K562 (cell line): ENCODE results near the gene AFF1. TPM values are rescaled to one million over a fixed set of nuclear protein-coding genes. Genes with fewer than 3 reads are reported as not detected.

Source experiments
- ATAC-seq: fragments of 200-7000 bp; cut with Tn5 transposase; 3 replicates; pipeline ENCODE4 v1.9.1; 2020; ENCODE audit warnings: moderate library complexity
- BruUV-seq: library from RNA; stranded (reverse); fragments of 400-500 nt; replicated peaks from 2 replicates; lab custom pipeline; 2021; lab: Mats Ljungman, UMichigan
- CTCF ChIA-PET: fragments of 300-600 bp; formaldehyde crosslinking; extraction: SDS; loops from one replicate; lab custom pipeline; 2021; ENCODE audit warnings: low intra/inter-chr PET ratio; lab: Yijun Ruan, JAX
- POLR2A ChIA-PET: fragments of 300-600, 350-650 bp; sonication (Branson Sonifier 250); formaldehyde crosslinking; extraction: SDS; loops from one replicate; lab custom pipeline; 2021; ENCODE audit warnings: antibody characterized with exemption, inconsistent platforms; lab: Yijun Ruan, JAX
- DNase-seq, 4 experiments: peaks; one replicate each; pipeline versions ENCODE4 v3.0.0 to v3.0.0-alpha.2; 2011 to 2018; ENCODE audit warnings: low spot score in 3 of 4, mixed read lengths in 3 of 4; ENCODE audit errors: extremely low read depth in 1 of 4
- FAIRE-seq: peaks from 2 replicates; lab custom pipeline; 2011; peaks lifted over from hg19 to GRCh38; lab: Jason Lieb, UNC
- H2AFZ ChIP-seq: 2 replicates; pipeline ENCODE4 v1.6.0; 2011; ENCODE audit warnings: low read depth, low read length, control low read depth, inconsistent platforms
- H3K27ac ChIP-seq: fragments of 200-600 bp; 3 replicates; pipeline ENCODE4 v1.8.0; 2011; ENCODE audit warnings: low read depth, mild to moderate bottlenecking, control low read depth, inconsistent platforms, low read length, moderate library complexity, mixed read lengths; ENCODE audit errors: extremely low read depth
- H3K27me3 ChIP-seq, 2 experiments: fragments of 300-600 bp in 1 of 2; 2 replicates in 1 of 2; 3 replicates in 1 of 2; pipeline versions ENCODE4 v1.6.0 to v1.8.0; 2011; ENCODE audit warnings: inconsistent platforms in 2 of 2, low read length in 2 of 2, mild to moderate bottlenecking in 1 of 2, mixed read lengths in 1 of 2, moderate library complexity in 1 of 2; ENCODE audit not compliant: control insufficient read depth in 2 of 2, insufficient read depth in 2 of 2
- H3K36me3 ChIP-seq: fragments of 300-600 bp; 3 replicates; pipeline ENCODE4 v1.8.0; 2011; ENCODE audit warnings: mild to moderate bottlenecking, low read length, inconsistent platforms; ENCODE audit not compliant: control insufficient read depth, insufficient read depth
- H3K4me1 ChIP-seq, 2 experiments: fragments of 200-600 bp in 1 of 2; replicated peaks in 1 of 2; 2 replicates in 1 of 2; 3 replicates in 1 of 2; pipeline versions ENCODE4 v1.5.1 to v1.8.0; 2011; ENCODE audit warnings: inconsistent platforms in 2 of 2, low read length in 2 of 2, mild to moderate bottlenecking in 1 of 2, mixed read lengths in 1 of 2, moderate library complexity in 1 of 2; ENCODE audit not compliant: control insufficient read depth in 2 of 2, insufficient read depth in 2 of 2
- H3K4me2 ChIP-seq: 2 replicates; pipeline ENCODE4 v1.6.1; 2011; ENCODE audit warnings: low read length, control low read depth, inconsistent platforms, mixed read lengths; ENCODE audit not compliant: insufficient read depth
- H3K4me3 ChIP-seq: fragments of 200-600 bp; sonication (generic), shearing (Covaris generic); 2 replicates; pipeline ENCODE4 v1.5.1; 2016; ENCODE audit warnings: control low read depth, inconsistent platforms
- H3K79me2 ChIP-seq: fragments of 200-600 bp; 3 replicates; pipeline ENCODE4 v1.8.0; 2011; ENCODE audit warnings: low read length, inconsistent platforms; ENCODE audit not compliant: control insufficient read depth, insufficient read depth
- H3K9ac ChIP-seq, 2 experiments: 2 replicates each; pipeline versions ENCODE4 v1.6.0 to v1.6.1; 2011; ENCODE audit warnings: low read depth in 2 of 2, low read length in 2 of 2, control low read depth in 1 of 2, inconsistent platforms in 1 of 2, mild to moderate bottlenecking in 1 of 2, mixed read lengths in 1 of 2; ENCODE audit not compliant: insufficient read depth in 1 of 2
- H3K9me1 ChIP-seq: one replicate; pipeline ENCODE4 v1.6.0; 2011; ENCODE audit warnings: inconsistent platforms, mild to moderate bottlenecking, low read length, moderate library complexity; ENCODE audit not compliant: control insufficient read depth, insufficient read depth
- H3K9me3 ChIP-seq: replicated peaks from 2 replicates; pipeline ENCODE4 v1.5.1; 2011; ENCODE audit warnings: low read depth, low read length, inconsistent platforms; ENCODE audit not compliant: control insufficient read depth, insufficient read depth
- H4K20me1 ChIP-seq: replicated peaks from 2 replicates; pipeline ENCODE4 v1.6.1; 2011; ENCODE audit warnings: low read length, inconsistent platforms, mixed read lengths; ENCODE audit not compliant: control insufficient read depth, insufficient read depth
- CUX1 ChIP-seq: fragments of 200-800 bp; sonication (Bioruptor generic); IDR thresholded peaks from 2 replicates; pipeline ENCODE4 v1.6.1; 2016; ENCODE audit warnings: missing genetic modification characterization, missing compliant biosample characterization
- WGBS: fragments of 100-300 bp; shearing (Covaris generic); methylation state at CpG from one replicate; pipeline ENCODE4 v1.1.6; 2016; ENCODE audit warnings: low coverage, mixed read lengths; ENCODE audit not compliant: insufficient coverage; ENCODE audit errors: missing lambda C conversion rate; 5-methylcytosine and 5-hydroxymethylcytosine counted together
- in situ Hi-C: fragments of 300-500 bp; cut with MboI; formaldehyde crosslinking; loops from 4 replicates; pipeline ENCODE4 v1.15.0; 2018; ENCODE audit warnings: inconsistent platforms, mixed read lengths
- intact Hi-C: fragments of 100-400 bp; cut with micrococcal nuclease; formaldehyde crosslinking; loops from 2 replicates; pipeline ENCODE4 v1.14.2; 2022
- polyA plus RNA-seq, 8 experiments: library from polyadenylated mRNA; depleted of rRNA in 4 of 8; stranded (reverse) in 5 of 8; unstranded in 3 of 8; fragments of >200 nt; fragmentation: Nextera tagmentation in 2 of 8; fragmentation: Illumina TruSeq in 1 of 8; extraction: Ambion mirVana in 2 of 8; extraction: Trizol in 1 of 8; gene quantifications; 2 replicates each; pipeline versions ENCODE4 v1.2.1 to v1.2.3, GENCODE V29; 2011 to 2014; ENCODE audit warnings: inconsistent platforms in 1 of 8, missing spikeins in 1 of 8
- total RNA-seq, 7 experiments: library from RNA; depleted of rRNA in 6 of 7; stranded (reverse); fragments of >200 nt in 6 of 7; fragmentation: Illumina TruSeq in 2 of 7; extraction: Trizol in 2 of 7; gene quantifications; 2 replicates each; pipeline versions ENCODE4 v1.2.1 to v1.2.3, GENCODE V29; 2011 to 2021; ENCODE audit warnings: low replicate concordance in 1 of 7
- TF ChIP-seq, protein P1 (sequence below): fragments of 450-650 bp; IDR thresholded peaks from 2 replicates; pipeline ENCODE4 v1.6.1; 2017; ENCODE audit warnings: antibody characterized with exemption, mild to moderate bottlenecking
- TF ChIP-seq, protein P2 (sequence below): fragments of 200-800 bp; sonication (Bioruptor generic); IDR thresholded peaks from 2 replicates; pipeline ENCODE4 v1.6.1; 2017; ENCODE audit warnings: missing genetic modification characterization, missing compliant biosample characterization

The AFF1 gene
- total and polyA plus RNA-seq, 9 of the 15 experiments (the other 6 are each of a cell fraction or from before 2014, with no cell fraction given), result 4.1 to 47.5 (median 17.2) TPM

DNA sequence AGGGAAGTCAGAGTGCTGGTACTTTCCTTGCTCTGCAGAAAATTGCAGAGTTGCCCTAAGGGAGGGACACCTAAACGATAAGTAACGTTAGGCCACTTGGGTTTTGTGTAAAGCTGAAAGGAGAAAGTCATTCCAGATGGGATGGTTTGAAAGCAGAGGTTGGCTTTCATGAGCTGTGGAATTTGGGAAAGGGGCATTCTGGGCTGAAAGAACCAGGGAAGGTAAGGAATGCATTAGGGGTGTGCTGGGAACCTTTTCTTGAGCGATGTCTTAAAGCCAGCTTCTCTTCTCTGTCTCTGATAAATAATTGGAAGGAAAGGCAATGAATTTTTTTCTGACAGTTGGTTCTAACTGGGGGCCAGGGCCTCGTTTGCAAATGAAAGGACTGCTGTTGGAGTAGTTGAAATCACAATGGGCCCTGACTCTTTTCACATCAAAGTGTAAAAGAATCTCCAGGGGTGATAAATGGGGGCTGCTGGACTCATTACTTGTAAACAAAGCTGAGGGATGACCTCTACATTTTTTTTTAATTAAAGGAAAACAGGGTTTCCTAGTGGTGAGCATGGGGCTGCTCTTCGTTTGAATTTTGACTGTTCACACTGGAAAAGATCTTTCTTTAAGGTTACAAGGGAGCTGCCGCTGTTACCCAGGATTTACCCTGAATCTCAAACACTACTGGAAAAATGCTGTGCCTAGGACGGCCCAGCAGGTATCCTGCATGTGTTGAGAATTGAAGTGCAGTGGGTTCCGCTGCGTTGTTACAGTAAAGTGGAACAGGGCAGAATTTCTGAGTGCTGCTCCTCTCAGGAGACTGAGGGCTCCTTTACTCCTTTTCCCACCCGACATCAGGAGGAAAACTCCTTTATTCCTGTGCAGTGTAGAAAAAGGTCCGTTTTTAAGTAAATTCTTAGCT is 25.0 kb downstream of the AFF1 start:
- no peaks in the 10 kb centered on the region for H3K27me3 ChIP-seq
- peak overlapping the region; percentile 87 for H3K27ac ChIP-seq
- H3K79me2 ChIP-seq, result peaks cover 69% of the 10 kb centered on the region
- peaks cover 6 to 39% of the 10 kb centered on the region in 2 experiments; a peak in 4 of 5 replicates for H3K4me1 ChIP-seq
- in situ Hi-C loops (no loop called here), intact Hi-C loops (loop anchor here (2.0 to 5.0 kb wide), 3 partner anchors 13 to 47 kb away; no protein-coding TSS in a partner anchor)
- peak overlapping the region; percentile 50 for H3K4me2 ChIP-seq
- peaks cover 14% of the 10 kb centered on the region; the same call in 1 of the 3 replicates for H3K36me3 ChIP-seq
- BruUV-seq, result no TSS peak
- H3K9ac ChIP-seq, result peak overlapping the region; percentile 57 to 62; a peak in 3 of 4 replicates
- ATAC-seq (no peak), DNase-seq (no peak), FAIRE-seq (no peak)
- no peaks in the 10 kb centered on the region for H3K9me1 ChIP-seq
- POLR2A ChIA-PET, result interaction anchor here (0.6 to 1.6 kb wide), 7 partner anchors 8 to 47 kb away, joined by 3 to 7 read pairs (median 4); no protein-coding TSS in a partner anchor
- WGBS, result 29% methylated on average over 11 of the region's 11 CpGs
- CTCF ChIA-PET, result no interaction called here
- H4K20me1 ChIP-seq, result no peaks in the 10 kb centered on the region
- H2AFZ ChIP-seq, result peak overlapping the region; percentile 34
- no peaks in the 10 kb centered on the region for H3K9me3 ChIP-seq
- H3K4me3 ChIP-seq, result no peak overlapping the region
- TF ChIP-seq, protein P1, sequence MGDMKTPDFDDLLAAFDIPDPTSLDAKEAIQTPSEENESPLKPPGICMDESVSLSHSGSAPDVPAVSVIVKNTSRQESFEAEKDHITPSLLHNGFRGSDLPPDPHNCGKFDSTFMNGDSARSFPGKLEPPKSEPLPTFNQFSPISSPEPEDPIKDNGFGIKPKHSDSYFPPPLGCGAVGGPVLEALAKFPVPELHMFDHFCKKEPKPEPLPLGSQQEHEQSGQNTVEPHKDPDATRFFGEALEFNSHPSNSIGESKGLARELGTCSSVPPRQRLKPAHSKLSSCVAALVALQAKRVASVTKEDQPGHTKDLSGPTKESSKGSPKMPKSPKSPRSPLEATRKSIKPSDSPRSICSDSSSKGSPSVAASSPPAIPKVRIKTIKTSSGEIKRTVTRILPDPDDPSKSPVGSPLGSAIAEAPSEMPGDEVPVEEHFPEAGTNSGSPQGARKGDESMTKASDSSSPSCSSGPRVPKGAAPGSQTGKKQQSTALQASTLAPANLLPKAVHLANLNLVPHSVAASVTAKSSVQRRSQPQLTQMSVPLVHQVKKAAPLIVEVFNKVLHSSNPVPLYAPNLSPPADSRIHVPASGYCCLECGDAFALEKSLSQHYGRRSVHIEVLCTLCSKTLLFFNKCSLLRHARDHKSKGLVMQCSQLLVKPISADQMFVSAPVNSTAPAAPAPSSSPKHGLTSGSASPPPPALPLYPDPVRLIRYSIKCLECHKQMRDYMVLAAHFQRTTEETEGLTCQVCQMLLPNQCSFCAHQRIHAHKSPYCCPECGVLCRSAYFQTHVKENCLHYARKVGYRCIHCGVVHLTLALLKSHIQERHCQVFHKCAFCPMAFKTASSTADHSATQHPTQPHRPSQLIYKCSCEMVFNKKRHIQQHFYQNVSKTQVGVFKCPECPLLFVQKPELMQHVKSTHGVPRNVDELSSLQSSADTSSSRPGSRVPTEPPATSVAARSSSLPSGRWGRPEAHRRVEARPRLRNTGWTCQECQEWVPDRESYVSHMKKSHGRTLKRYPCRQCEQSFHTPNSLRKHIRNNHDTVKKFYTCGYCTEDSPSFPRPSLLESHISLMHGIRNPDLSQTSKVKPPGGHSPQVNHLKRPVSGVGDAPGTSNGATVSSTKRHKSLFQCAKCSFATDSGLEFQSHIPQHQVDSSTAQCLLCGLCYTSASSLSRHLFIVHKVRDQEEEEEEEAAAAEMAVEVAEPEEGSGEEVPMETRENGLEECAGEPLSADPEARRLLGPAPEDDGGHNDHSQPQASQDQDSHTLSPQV, result peak; percentile 38; the same call in 1 of the 2 replicates
- TF ChIP-seq, protein P2, sequence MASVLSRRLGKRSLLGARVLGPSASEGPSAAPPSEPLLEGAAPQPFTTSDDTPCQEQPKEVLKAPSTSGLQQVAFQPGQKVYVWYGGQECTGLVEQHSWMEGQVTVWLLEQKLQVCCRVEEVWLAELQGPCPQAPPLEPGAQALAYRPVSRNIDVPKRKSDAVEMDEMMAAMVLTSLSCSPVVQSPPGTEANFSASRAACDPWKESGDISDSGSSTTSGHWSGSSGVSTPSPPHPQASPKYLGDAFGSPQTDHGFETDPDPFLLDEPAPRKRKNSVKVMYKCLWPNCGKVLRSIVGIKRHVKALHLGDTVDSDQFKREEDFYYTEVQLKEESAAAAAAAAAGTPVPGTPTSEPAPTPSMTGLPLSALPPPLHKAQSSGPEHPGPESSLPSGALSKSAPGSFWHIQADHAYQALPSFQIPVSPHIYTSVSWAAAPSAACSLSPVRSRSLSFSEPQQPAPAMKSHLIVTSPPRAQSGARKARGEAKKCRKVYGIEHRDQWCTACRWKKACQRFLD, result 0 out of 2 replicates have a peak, but pooled peaks have one; percentile 42
- TF ChIP-seq CUX1 (CRISPR knock-in tag), result no peak
